Measurements from ENCODE around the gene B4GALT5.
A peak's percentile ranks its signal among the peaks of the same experiment; 100 is the strongest.

The B4GALT5 gene

GRCh38 chr20:49691818-49692568, 21.7 kb downstream of the B4GALT5 start:
- ATAC-seq (replicated peaks) (no peak), DNase-seq (no peak)
- Mint-ChIP-seq H3K4me3 (no peak overlapping the region), H3K36me3 (ENCODE audit: insufficient read depth) (peaks cover 10% of the 10 kb centered on the region), H3K9me3 (no peaks in the 10 kb centered on the region), H3K27me3 (no peaks in the 10 kb centered on the region), H3K4me1 (ENCODE audit: low read depth in 2 of 2) (peaks cover 53 to 78% of the 10 kb centered on the region in 2 donors), H3K27ac (peak overlapping the region; percentile 3 to 29)

- Mint-ChIP-seq H3K9me3 (no peaks in the 10 kb centered on the region), H3K27ac (peak overlapping the region; percentile 29 to 49), H3K4me1 (ENCODE audit: low read depth in 2 of 2) (peaks cover 57 to 82% of the 10 kb centered on the region in 2 donors), H3K36me3 (ENCODE audit: insufficient read depth) (peaks cover 10% of the 10 kb centered on the region), H3K27me3 (no peaks in the 10 kb centered on the region), H3K4me3 (peak overlapping the region in 1 of 2 donors; percentile 15)
- DNase-seq = no peak
- ATAC-seq (replicated peaks) = no peak
Observed at GRCh38 chr20:49690899-49691620, 22.6 kb downstream of the B4GALT5 start.

GRCh38 chr20:49687595-49688567, 25.8 kb downstream of the B4GALT5 start:
- Mint-ChIP-seq H3K4me3 (no peak overlapping the region), H3K9me3 (no peaks in the 10 kb centered on the region), H3K4me1 (ENCODE audit: low read depth in 2 of 2) (peaks cover 55 to 76% of the 10 kb centered on the region in 2 donors), H3K27me3 (no peaks in the 10 kb centered on the region), H3K27ac (peak overlapping the region; percentile 70 to 91), H3K36me3 (ENCODE audit: insufficient read depth) (peaks cover 17% of the 10 kb centered on the region)
- ATAC-seq (replicated peaks) = no peak
- DNase-seq = no peak

GRCh38 chr20:49685809-49686208, 27.9 kb downstream of the B4GALT5 start:
- Mint-ChIP-seq H3K4me1 (ENCODE audit: low read depth in 2 of 2) (peaks cover 63 to 78% of the 10 kb centered on the region in 2 donors), H3K27me3 (no peaks in the 10 kb centered on the region), H3K4me3 (no peak overlapping the region), H3K27ac (peak overlapping the region in 1 of 2 donors; percentile 68), H3K9me3 (no peaks in the 10 kb centered on the region), H3K36me3 (ENCODE audit: insufficient read depth) (peaks cover 21% of the 10 kb centered on the region)
- DNase-seq = no peak
- no peak for ATAC-seq (replicated peaks)

GRCh38 chr20:49685161-49685601, 28.5 kb downstream of the B4GALT5 start:
- peak; percentile 24 for ATAC-seq (replicated peaks)
- H3K27ac Mint-ChIP-seq = peak overlapping the region; percentile 79 to 90

GRCh38 chr20:49684335-49684997, 29.2 kb downstream of the B4GALT5 start:
- Mint-ChIP-seq H3K4me3 (no peak overlapping the region), H3K27ac (peak overlapping the region; percentile 79 to 90), H3K9me3 (no peaks in the 10 kb centered on the region), H3K36me3 (ENCODE audit: insufficient read depth) (peaks cover 17% of the 10 kb centered on the region), H3K4me1 (ENCODE audit: low read depth in 2 of 2) (peaks cover 59 to 76% of the 10 kb centered on the region in 2 donors), H3K27me3 (no peaks in the 10 kb centered on the region)
- DNase-seq (no peak), ATAC-seq (replicated peaks) (no peak)

More at GRCh38 chr20:49685161-49685601, 28.5 kb downstream of the B4GALT5 start:
- no peak for DNase-seq
- no peaks in the 10 kb centered on the region for H3K9me3 Mint-ChIP-seq
- H3K4me1 Mint-ChIP-seq (ENCODE audit: low read depth in 2 of 2) = peaks cover 62 to 79% of the 10 kb centered on the region in 2 donors
- H3K4me3 Mint-ChIP-seq = peak overlapping the region in 1 of 2 donors; percentile 42
- peaks cover 21% of the 10 kb centered on the region for H3K36me3 Mint-ChIP-seq (ENCODE audit: insufficient read depth)
- no peaks in the 10 kb centered on the region for H3K27me3 Mint-ChIP-seq

- Mint-ChIP-seq H3K4me1 (ENCODE audit: low read depth in 2 of 2) (peaks cover 59 to 77% of the 10 kb centered on the region in 2 donors), H3K36me3 (ENCODE audit: insufficient read depth) (peaks cover 11% of the 10 kb centered on the region), H3K4me3 (peak overlapping the region; percentile 34 to 51), H3K27ac (peak overlapping the region; percentile 80 to 91), H3K9me3 (no peaks in the 10 kb centered on the region), H3K27me3 (no peaks in the 10 kb centered on the region)
- DNase-seq (no peak), ATAC-seq (replicated peaks) (no peak)
Observed at GRCh38 chr20:49682798-49683197, 30.9 kb downstream of the B4GALT5 start.

GRCh38 chr20:49682278-49682677, 31.4 kb downstream of the B4GALT5 start:
- Mint-ChIP-seq H3K4me1 (ENCODE audit: low read depth in 2 of 2) (peaks cover 59 to 77% of the 10 kb centered on the region in 2 donors), H3K27ac (peak overlapping the region; percentile 80 to 91), H3K36me3 (ENCODE audit: insufficient read depth) (peaks cover 11% of the 10 kb centered on the region), H3K9me3 (no peaks in the 10 kb centered on the region), H3K27me3 (no peaks in the 10 kb centered on the region), H3K4me3 (peak overlapping the region; percentile 34 to 51)
- DNase-seq (no peak), ATAC-seq (replicated peaks) (no peak)

- no peaks in the 10 kb centered on the region for H3K9me3 Mint-ChIP-seq
- DNase-seq (no peak), ATAC-seq (replicated peaks) (no peak)
- H3K4me1 Mint-ChIP-seq (ENCODE audit: low read depth in 2 of 2) = peaks cover 59 to 77% of the 10 kb centered on the region in 2 donors
- H3K27ac Mint-ChIP-seq = peak overlapping the region; percentile 80 to 91
- peak overlapping the region; percentile 34 to 51 for H3K4me3 Mint-ChIP-seq
- peaks cover 11% of the 10 kb centered on the region for H3K36me3 Mint-ChIP-seq (ENCODE audit: insufficient read depth)
- no peaks in the 10 kb centered on the region for H3K27me3 Mint-ChIP-seq
Observed at GRCh38 chr20:49681850-49682216, 31.8 kb downstream of the B4GALT5 start.

GRCh38 chr20:49680484-49680883, 33.2 kb downstream of the B4GALT5 start:
- peak overlapping the region in 1 of 2 donors; percentile 37 for H3K4me3 Mint-ChIP-seq
- no peaks in the 10 kb centered on the region for H3K9me3 Mint-ChIP-seq
- H3K27me3 Mint-ChIP-seq = no peaks in the 10 kb centered on the region
- H3K36me3 Mint-ChIP-seq (ENCODE audit: insufficient read depth) = peaks cover 11% of the 10 kb centered on the region
- peaks cover 64 to 78% of the 10 kb centered on the region in 2 donors for H3K4me1 Mint-ChIP-seq (ENCODE audit: low read depth in 2 of 2)
- no peak for DNase-seq
- ATAC-seq (replicated peaks) = no peak
- H3K27ac Mint-ChIP-seq = peak overlapping the region; percentile 93 to 96

- Mint-ChIP-seq H3K4me3 (peak overlapping the region; percentile 66 to 74), H3K27me3 (no peaks in the 10 kb centered on the region), H3K36me3 (ENCODE audit: insufficient read depth) (peaks cover 8% of the 10 kb centered on the region), H3K9me3 (no peaks in the 10 kb centered on the region), H3K4me1 (ENCODE audit: low read depth in 2 of 2) (peaks cover 65 to 79% of the 10 kb centered on the region in 2 donors), H3K27ac (peak overlapping the region; percentile 93 to 96)
- DNase-seq (no peak), ATAC-seq (replicated peaks) (no peak)
Observed at GRCh38 chr20:49679634-49680033, 34.0 kb downstream of the B4GALT5 start.

Measured in effector memory CD8-positive, alpha-beta T cell (primary cell).